Astrocyte (in vitro differentiated cells and primary cell): ENCODE results near the gene GALM. TPM values are rescaled to one million over a fixed set of nuclear protein-coding genes. Genes with fewer than 3 reads are reported as not detected.
A peak's percentile ranks its signal among the peaks of the same experiment; 100 is the strongest.

Experiments
- DNase-seq: peaks from one replicate; pipeline ENCODE4 v3.0.0-alpha.2; 2010; ENCODE audit warnings: low read depth
- FAIRE-seq: peaks from 2 replicates; lab custom pipeline; 2011; peaks lifted over from hg19 to GRCh38; lab: Jason Lieb, UNC
- H2AFZ ChIP-seq: 2 replicates; pipeline ENCODE4 v1.6.0; 2012; ENCODE audit warnings: low read depth, low read length, inconsistent platforms
- H3K27ac ChIP-seq: 2 replicates; pipeline ENCODE4 v1.5.1; 2011; ENCODE audit warnings: low read depth, low read length, inconsistent platforms
- H3K27me3 ChIP-seq: 2 replicates; pipeline ENCODE4 v1.6.0; 2011; ENCODE audit warnings: low read length, inconsistent platforms; ENCODE audit not compliant: insufficient read depth
- H3K36me3 ChIP-seq: 2 replicates; pipeline ENCODE4 v1.5.1; 2011; ENCODE audit warnings: low read length, inconsistent platforms; ENCODE audit not compliant: insufficient read depth
- H3K4me1 ChIP-seq: 2 replicates; pipeline ENCODE4 v1.5.1; 2011; ENCODE audit warnings: low read length, inconsistent platforms; ENCODE audit not compliant: insufficient read depth
- H3K4me2 ChIP-seq: 2 replicates; pipeline ENCODE4 v1.6.0; 2012; ENCODE audit warnings: low read length, inconsistent platforms
- H3K4me3 ChIP-seq: 2 replicates; pipeline ENCODE4 v1.5.1; 2011; ENCODE audit warnings: low read depth, mild to moderate bottlenecking, low read length, inconsistent platforms; ENCODE audit not compliant: insufficient read depth
- H3K79me2 ChIP-seq: 2 replicates; pipeline ENCODE4 v1.6.0; 2012; ENCODE audit warnings: mild to moderate bottlenecking, low read length, inconsistent platforms; ENCODE audit not compliant: insufficient read depth
- H3K9ac ChIP-seq: 2 replicates; pipeline ENCODE4 v1.6.0; 2012; ENCODE audit warnings: mild to moderate bottlenecking, low read length, inconsistent platforms
- H3K9me3 ChIP-seq: 2 replicates; pipeline ENCODE4 v1.5.1; 2012; ENCODE audit warnings: low read depth, mild to moderate bottlenecking, low read length, inconsistent platforms; ENCODE audit not compliant: insufficient read depth
- H4K20me1 ChIP-seq: 2 replicates; pipeline ENCODE4 v1.6.0; 2012; ENCODE audit warnings: low read length, inconsistent platforms; ENCODE audit not compliant: insufficient read depth
- H3K27ac Mint-ChIP-seq: one replicate; pipeline ENCODE4 v1.8.0; 2021; ENCODE audit warnings: mild to moderate bottlenecking, mixed read lengths; ENCODE audit not compliant: unreplicated experiment
- H3K27me3 Mint-ChIP-seq: one replicate; pipeline ENCODE4 v1.8.0; 2021; ENCODE audit warnings: low read depth, mixed read lengths; ENCODE audit not compliant: unreplicated experiment
- H3K36me3 Mint-ChIP-seq: one replicate; pipeline ENCODE4 v1.8.0; 2021; ENCODE audit warnings: low read depth, mixed read lengths; ENCODE audit not compliant: unreplicated experiment
- H3K4me1 Mint-ChIP-seq: one replicate; pipeline ENCODE4 v1.8.0; 2021; ENCODE audit warnings: low read depth, mixed read lengths; ENCODE audit not compliant: unreplicated experiment
- H3K4me3 Mint-ChIP-seq: one replicate; pipeline ENCODE4 v1.8.0; 2021; ENCODE audit warnings: mild to moderate bottlenecking, moderate library complexity, mixed read lengths; ENCODE audit not compliant: unreplicated experiment
- H3K9me3 Mint-ChIP-seq: one replicate; pipeline ENCODE4 v1.8.0; 2021; ENCODE audit warnings: mild to moderate bottlenecking, mixed read lengths; ENCODE audit not compliant: unreplicated experiment
- CTCF ChIP-seq: IDR thresholded peaks from 2 replicates; pipeline ENCODE4 v1.5.1; 2011; ENCODE audit warnings: low read depth, mild to moderate bottlenecking, inconsistent platforms, low read length, moderate library complexity; ENCODE audit not compliant: insufficient read depth
- EZH2 ChIP-seq: IDR thresholded peaks from 2 replicates; pipeline ENCODE4 v1.6.1; 2012; ENCODE audit warnings: mild to moderate bottlenecking, low read length, inconsistent platforms; ENCODE audit not compliant: insufficient read depth
- total RNA-seq: library from RNA; stranded (reverse); gene quantifications from 2 replicates; pipeline ENCODE4 v1.2.1, GENCODE V29; 2021

Gene GALM
- total RNA-seq, 1 donor from 2014 or later = 9.8 TPM

- TF ChIP-seq EZH2 (no peak), CTCF (no peak)
- no peaks in the 10 kb centered on the region for H3K9me3 Mint-ChIP-seq
- H3K36me3 Mint-ChIP-seq = peaks cover 22% of the 10 kb centered on the region
- Histone ChIP-seq H2AFZ (no peak overlapping the region), H3K79me2 (peaks cover 81% of the 10 kb centered on the region), H3K4me3 (no peak overlapping the region), H4K20me1 (peaks cover 85% of the 10 kb centered on the region), H3K27ac (no peak overlapping the region), H3K4me1 (peaks cover 10% of the 10 kb centered on the region), H3K36me3 (peaks cover 63% of the 10 kb centered on the region), H3K4me2 (no peak overlapping the region), H3K9ac (no peak overlapping the region), H3K27me3 (no peaks in the 10 kb centered on the region), H3K9me3 (no peaks in the 10 kb centered on the region)
- H3K27me3 Mint-ChIP-seq = no peaks in the 10 kb centered on the region
- H3K27ac Mint-ChIP-seq = no peak overlapping the region
- no peak for FAIRE-seq
- no peak for DNase-seq
- peaks cover 32% of the 10 kb centered on the region for H3K4me1 Mint-ChIP-seq
- no peak overlapping the region for H3K4me3 Mint-ChIP-seq
These were observed 78.5 kb downstream of the GALM start for GRCh38 chr2:38744399-38744780.

GRCh38 chr2:38745267-38745666 lies 79.4 kb downstream of the GALM start:
- H3K4me3 ChIP-seq = no peak overlapping the region
- no peak overlapping the region for H3K4me3 Mint-ChIP-seq
- no peak for FAIRE-seq
- H3K9ac ChIP-seq = no peak overlapping the region
- H3K27ac Mint-ChIP-seq = no peak overlapping the region
- no peaks in the 10 kb centered on the region for H3K27me3 ChIP-seq
- peaks cover 94% of the 10 kb centered on the region for H4K20me1 ChIP-seq
- H3K4me1 Mint-ChIP-seq = peaks cover 33% of the 10 kb centered on the region
- peaks cover 86% of the 10 kb centered on the region for H3K79me2 ChIP-seq
- TF ChIP-seq EZH2 (no peak), CTCF (no peak)
- no peaks in the 10 kb centered on the region for H3K9me3 Mint-ChIP-seq
- peaks cover 24% of the 10 kb centered on the region for H3K36me3 Mint-ChIP-seq
- H3K4me1 ChIP-seq = peaks cover 13% of the 10 kb centered on the region
- H2AFZ ChIP-seq = no peak overlapping the region
- peaks cover 64% of the 10 kb centered on the region for H3K36me3 ChIP-seq
- no peak for DNase-seq
- H3K9me3 ChIP-seq = no peaks in the 10 kb centered on the region
- no peak overlapping the region for H3K27ac ChIP-seq
- H3K27me3 Mint-ChIP-seq = no peaks in the 10 kb centered on the region
- H3K4me2 ChIP-seq = no peak overlapping the region

- peaks cover 16% of the 10 kb centered on the region for H3K4me1 ChIP-seq
- H3K36me3 Mint-ChIP-seq = peaks cover 21% of the 10 kb centered on the region
- TF ChIP-seq CTCF (no peak), EZH2 (no peak)
- no peak for DNase-seq
- no peaks in the 10 kb centered on the region for H3K9me3 Mint-ChIP-seq
- no peak overlapping the region for H2AFZ ChIP-seq
- H3K4me3 Mint-ChIP-seq = peak overlapping the region; percentile 58
- no peaks in the 10 kb centered on the region for H3K27me3 ChIP-seq
- H3K4me3 ChIP-seq = no peak overlapping the region
- no peak overlapping the region for H3K27ac ChIP-seq
- no peaks in the 10 kb centered on the region for H3K27me3 Mint-ChIP-seq
- peaks cover 87% of the 10 kb centered on the region for H4K20me1 ChIP-seq
- H3K9me3 ChIP-seq = no peaks in the 10 kb centered on the region
- H3K27ac Mint-ChIP-seq = no peak overlapping the region
- H3K4me1 Mint-ChIP-seq = peaks cover 39% of the 10 kb centered on the region
- H3K4me2 ChIP-seq = peak overlapping the region; percentile 89
- no peak overlapping the region for H3K9ac ChIP-seq
- no peak for FAIRE-seq
- peaks cover 86% of the 10 kb centered on the region for H3K79me2 ChIP-seq
- H3K36me3 ChIP-seq = peaks cover 60% of the 10 kb centered on the region
These were observed 81.1 kb downstream of the GALM start for GRCh38 chr2:38747007-38747424.
